ENCODE data around the gene GRIA3.

- no peak for TF ChIP-seq CTCF (conservative IDR thresholded peaks at IDR 0.05; ENCODE audit: low read length)
- no peak for TF ChIP-seq EZH2phosphoT487 (IDR thresholded peaks at IDR 0.05; ENCODE audit: borderline replicate concordance, low read depth, low read length)
Measured at GRCh38 chrX:123405231-123405630, 221.2 kb downstream of the GRIA3 start.

All from OCI-LY7 (cell line).